Smooth muscle cell (in vitro differentiated cells): ENCODE measurements around the gene KLHDC7B. TPM values are rescaled to one million over a fixed set of nuclear protein-coding genes. Genes with fewer than 3 reads are reported as not detected.

Source experiments
- DNase-seq: peaks from one replicate; lab custom pipeline; 2025; ENCODE audit not compliant: unreplicated experiment; lab: John Stamatoyannopoulos, UW
- H2AFZ ChIP-seq: fragments of 200-600 bp; sonication (generic); 2 replicates; pipeline ENCODE4 v1.6.0; 2016; ENCODE audit warnings: antibody characterized with exemption, low read depth, mild to moderate bottlenecking
- H3F3A ChIP-seq: fragments of 200-600 bp; sonication (generic); 2 replicates; pipeline ENCODE4 v1.6.0; 2017; ENCODE audit warnings: antibody characterized with exemption, low read depth
- H3K27ac ChIP-seq: fragments of 200-600 bp; sonication (generic); 2 replicates; pipeline ENCODE4 v1.5.1; 2016; ENCODE audit warnings: low read depth, mild to moderate bottlenecking
- H3K27me3 ChIP-seq: fragments of 200-600 bp; sonication (generic); 2 replicates; pipeline ENCODE4 v1.6.1; 2016; ENCODE audit warnings: low read depth, mild to moderate bottlenecking
- H3K36me3 ChIP-seq: fragments of 200-600 bp; sonication (generic); 2 replicates; pipeline ENCODE4 v1.5.1; 2016; ENCODE audit warnings: low read depth
- H3K4me1 ChIP-seq: fragments of 200-600 bp; sonication (generic); 2 replicates; pipeline ENCODE4 v1.5.1; 2016; ENCODE audit warnings: low read depth
- H3K4me2 ChIP-seq: fragments of 200-600 bp; sonication (generic); 2 replicates; pipeline ENCODE4 v1.6.0; 2016; ENCODE audit warnings: mild to moderate bottlenecking
- H3K4me3 ChIP-seq: fragments of 200-600 bp; sonication (generic); 2 replicates; pipeline ENCODE4 v1.5.1; 2016; ENCODE audit warnings: mild to moderate bottlenecking
- H3K79me2 ChIP-seq: fragments of 200-600 bp; sonication (generic); 2 replicates; pipeline ENCODE4 v1.6.0; 2016; ENCODE audit warnings: low read depth, mild to moderate bottlenecking
- H3K9ac ChIP-seq: fragments of 200-600 bp; sonication (generic); 2 replicates; pipeline ENCODE4 v1.6.0; 2016; ENCODE audit warnings: low read depth
- H3K9me3 ChIP-seq: fragments of 200-600 bp; sonication (generic); replicated peaks from 2 replicates; pipeline ENCODE4 v1.5.1; 2016; ENCODE audit warnings: low read depth
- H4K20me1 ChIP-seq: fragments of 200-600 bp; sonication (generic); 2 replicates; pipeline ENCODE4 v1.6.0; 2016; ENCODE audit warnings: low read depth
- CTCF ChIP-seq: fragments of 200-600 bp; sonication (generic); IDR thresholded peaks from 2 replicates; pipeline ENCODE4 v1.5.1; 2017; ENCODE audit warnings: borderline replicate concordance, mild to moderate bottlenecking, antibody characterized with exemption; ENCODE audit not compliant: insufficient read depth, poor library complexity, severe bottlenecking
- WGBS: methylation state at CpG from one replicate; pipeline ENCODE4 v1.1.7; 2016; ENCODE audit warnings: low lambda C conversion rate; 5-methylcytosine and 5-hydroxymethylcytosine counted together
- polyA plus RNA-seq: library from polyadenylated mRNA; unstranded; fragments of >200 nt; fragmentation: Nextera tagmentation; extraction: Ambion mirVana; gene quantifications from 2 replicates; pipeline ENCODE4 v1.2.1, GENCODE V29; 2016
- total RNA-seq: library from RNA; depleted of rRNA; stranded (reverse); fragments of >200 nt; gene quantifications from 2 replicates; pipeline ENCODE4 v1.2.3, GENCODE V29; 2014

The KLHDC7B gene
- total and polyA plus RNA-seq, 2 experiments from 2014 or later = 1.1 to 1.5 TPM

GRCh38 chr22:50561401-50562358, 16.0 kb downstream of the KLHDC7B start:
- Histone ChIP-seq H3K27ac (no peak overlapping the region), H3K4me1 (no peaks in the 10 kb centered on the region), H3K4me2 (no peak overlapping the region), H3K4me3 (no peak overlapping the region), H3K36me3 (no peaks in the 10 kb centered on the region), H3K9me3 (no peaks in the 10 kb centered on the region), H3K27me3 (no peaks in the 10 kb centered on the region), H2AFZ (no peak overlapping the region), H4K20me1 (no peaks in the 10 kb centered on the region), H3K9ac (no peak overlapping the region), H3F3A (no peaks in the 10 kb centered on the region), H3K79me2 (peaks cover 3% of the 10 kb centered on the region)
- no peak for TF ChIP-seq CTCF
- WGBS = 73% methylated on average over 16 of the region's 34 CpGs
- no peak for DNase-seq

GRCh38 chr22:50562523-50563412, 17.1 kb downstream of the KLHDC7B start, which contains the start of gene SYCE3:
TSS of gene SYCE3 (minus strand) at chr22:50562919. CDS start at chr22:50556405, 6,514 bp downstream.
- Histone ChIP-seq H3K27me3 (no peaks in the 10 kb centered on the region), H3K4me2 (peak within 1 kb of the TSS; percentile 100), H3F3A (no peaks in the 10 kb centered on the region), H3K9me3 (no peaks in the 10 kb centered on the region), H3K4me3 (peak within 1 kb of the TSS; percentile 80), H4K20me1 (no peaks in the 10 kb centered on the region), H3K79me2 (peaks cover 3% of the 10 kb centered on the region), H3K9ac (peak within 1 kb of the TSS; percentile 51), H2AFZ (peak within 1 kb of the TSS; percentile 88), H3K27ac (no peak within 1 kb of the TSS), H3K36me3 (no peaks in the 10 kb centered on the region), H3K4me1 (no peaks in the 10 kb centered on the region)
- 2% methylated on average over 20 of the region's 61 CpGs for WGBS
- peak; percentile 84 for TF ChIP-seq CTCF
- DNase-seq = peak; percentile 85

- WGBS = 42% methylated on average over 17 of the region's 17 CpGs
These were observed 17.9 kb downstream of the KLHDC7B start for GRCh38 chr22:50563413-50564160.

More at GRCh38 chr22:50563413-50564160, 17.9 kb downstream of the KLHDC7B start:
- H3K36me3 ChIP-seq = peaks cover under 1% of the 10 kb centered on the region
- no peaks in the 10 kb centered on the region for H3K27me3 ChIP-seq
- H3K4me3 ChIP-seq = peak overlapping the region; percentile 80
- H3F3A ChIP-seq = no peaks in the 10 kb centered on the region
- H3K4me2 ChIP-seq = peak overlapping the region; percentile 100
- no peaks in the 10 kb centered on the region for H4K20me1 ChIP-seq
- H3K4me1 ChIP-seq = no peaks in the 10 kb centered on the region
- H2AFZ ChIP-seq = peak overlapping the region; percentile 88
- H3K79me2 ChIP-seq = peaks cover 3% of the 10 kb centered on the region
- no peaks in the 10 kb centered on the region for H3K9me3 ChIP-seq
- TF ChIP-seq CTCF = no peak
- DNase-seq = no peak
- H3K9ac ChIP-seq = peak overlapping the region; percentile 51
- no peak overlapping the region for H3K27ac ChIP-seq
